NB4 (cell line): ENCODE results near the gene PYGM.

Source experiments
- CTCF ChIP-seq: IDR thresholded peaks from one replicate; pipeline ENCODE4 v1.5.1; 2012; ENCODE audit warnings: low read depth, low read length
- MAX ChIP-seq: IDR thresholded peaks from 2 replicates; pipeline ENCODE4 v1.6.1; 2011; ENCODE audit warnings: low read depth, low read length
- POLR2A ChIP-seq: IDR thresholded peaks from 2 replicates; pipeline ENCODE4 v1.6.1; 2011; ENCODE audit warnings: mild to moderate bottlenecking; ENCODE audit not compliant: insufficient read length; ENCODE audit errors: extremely low read depth

GRCh38 chr11:64745189-64745520, 14.6 kb downstream of the PYGM start:
- TF ChIP-seq MAX, result peak; percentile 37; the same call in 1 of the 2 replicates
- TF ChIP-seq POLR2A, result no peak
- no peak for TF ChIP-seq CTCF
